HepG2 (cell line): ENCODE results near the gene VSIG8. TPM values are rescaled to one million over a fixed set of nuclear protein-coding genes. Genes with fewer than 3 reads are reported as not detected.

Experiments used
- ARID5B ChIP-seq: IDR thresholded peaks from 2 replicates; pipeline ENCODE4 v1.4.0; 2020; ENCODE audit warnings: mild to moderate bottlenecking, missing genetic modification reagents
- DNMT3B ChIP-seq: conservative IDR thresholded peaks from 2 replicates; pipeline ENCODE4 v1.6.1; 2016; ENCODE audit warnings: missing biosample characterization, control low read depth
- ETS1 ChIP-seq: sonication (generic); formaldehyde crosslinking; IDR thresholded peaks from 2 replicates; pipeline ENCODE4 v1.4.0; 2020; ENCODE audit warnings: missing genetic modification reagents
- FOXA1 ChIP-seq, 2 experiments: fragments of 450-650 bp in 1 of 2; sonication (generic) in 1 of 2; formaldehyde crosslinking in 1 of 2; IDR thresholded peaks; 2 replicates each; pipeline versions ENCODE4 v1.4.0 to v1.6.1; 2016 to 2020; ENCODE audit warnings: missing genetic modification reagents in 1 of 2
- GATAD2A ChIP-seq: IDR thresholded peaks from 2 replicates; pipeline ENCODE4 v1.6.1; 2016
- HMG20B ChIP-seq: conservative IDR thresholded peaks from 2 replicates; pipeline ENCODE4 v1.6.1; 2016; ENCODE audit warnings: missing genetic modification reagents, missing compliant biosample characterization
- NCOR1 ChIP-seq: fragments of 200-600 bp; sonication (generic); IDR thresholded peaks from 2 replicates; pipeline ENCODE4 v1.7.0; 2017; ENCODE audit warnings: antibody characterized with exemption, low read length, borderline replicate concordance
- RERE ChIP-seq: IDR thresholded peaks from 2 replicates; pipeline ENCODE4 v1.6.1; 2016; ENCODE audit warnings: low read depth, missing genetic modification reagents, missing compliant biosample characterization
- SNAPC4 ChIP-seq: sonication (generic); formaldehyde crosslinking; IDR thresholded peaks from 2 replicates; pipeline ENCODE4 v1.4.0; 2020; ENCODE audit warnings: mild to moderate bottlenecking, missing genetic modification reagents
- ZNF264 ChIP-seq: sonication (generic); formaldehyde crosslinking; IDR thresholded peaks from 2 replicates; pipeline ENCODE4 v1.4.0; 2020; ENCODE audit warnings: missing genetic modification reagents
- ZNF556 ChIP-seq: sonication (generic); formaldehyde crosslinking; IDR thresholded peaks from 2 replicates; pipeline ENCODE4 v1.4.0; 2020; ENCODE audit warnings: mild to moderate bottlenecking, missing genetic modification reagents, borderline replicate concordance
- polyA plus RNA-seq, 8 experiments: library from polyadenylated mRNA; depleted of rRNA in 3 of 8; stranded (reverse) in 7 of 8; unstranded in 1 of 8; fragments of >200 nt; fragmentation: Illumina TruSeq in 4 of 8; extraction: Trizol in 4 of 8; gene quantifications; 2 replicates each; pipeline versions ENCODE4 v1.2.1 to v1.2.3, GENCODE V29; 2011 to 2016; ENCODE audit warnings: low read depth in 4 of 8, missing spikeins in 1 of 8, mixed read lengths in 1 of 8; ENCODE audit not compliant: insufficient read depth in 1 of 8
- total RNA-seq, 5 experiments: library from RNA; depleted of rRNA; stranded (reverse); fragments of >200 nt; fragmentation: Illumina TruSeq; extraction: Trizol; gene quantifications; 2 replicates each; pipeline ENCODE4 v1.2.3, GENCODE V29; 2016; ENCODE audit warnings: low read depth in 1 of 5

VSIG8 gene
- total and polyA plus RNA-seq, 2 of the 13 experiments (the other 11 are each of a cell fraction or from before 2014, with no cell fraction given), result not detected

- no peak for TF ChIP-seq RERE (CRISPR knock-in tag)
- no peak for TF ChIP-seq HMG20B
- TF ChIP-seq SNAPC4 (CRISPR knock-in tag), result no peak
- peak; percentile 39; the same call in 1 of the 2 replicates for TF ChIP-seq ARID5B (CRISPR knock-in tag)
- TF ChIP-seq FOXA1 (IDR thresholded peaks at IDR 0.05), result 0 out of 2 replicates have a peak, but pooled peaks have one; percentile 55
- peak; percentile 61; the same call in 1 of the 2 replicates for TF ChIP-seq FOXA1 (CRISPR knock-in tag; IDR thresholded peaks at IDR 0.05)
- TF ChIP-seq NCOR1, result no peak
- no peak for TF ChIP-seq ETS1 (CRISPR knock-in tag)
- no peak for TF ChIP-seq ZNF264 (CRISPR knock-in tag)
- 0 out of 2 replicates have a peak, but pooled peaks have one; percentile 29 for TF ChIP-seq GATAD2A (CRISPR knock-in tag)
- TF ChIP-seq DNMT3B, result no peak
- TF ChIP-seq ZNF556 (CRISPR knock-in tag), result no peak
Measured at GRCh38 chr1:159817276-159818041, 45.0 kb downstream of the VSIG8 start (continued).
